NB4 (cell line): Measurements from ENCODE around the gene ACTR3C.

Experiments used
- DNase-seq: peaks from one replicate; pipeline ENCODE4 v3.0.0; 2010; ENCODE audit warnings: low read depth
- H3K4me3 ChIP-seq: one replicate; pipeline ENCODE4 v1.5.1; 2011; ENCODE audit warnings: mild to moderate bottlenecking, low read depth, low read length, moderate library complexity
- CTCF ChIP-seq: IDR thresholded peaks from one replicate; pipeline ENCODE4 v1.5.1; 2012; ENCODE audit warnings: low read depth, low read length
- MAX ChIP-seq: IDR thresholded peaks from 2 replicates; pipeline ENCODE4 v1.6.1; 2011; ENCODE audit warnings: low read depth, low read length
- MYC ChIP-seq: IDR thresholded peaks from 2 replicates; pipeline ENCODE4 v1.6.1; 2011; ENCODE audit warnings: low read depth, low read length
- POLR2A ChIP-seq: IDR thresholded peaks from 2 replicates; pipeline ENCODE4 v1.6.1; 2011; ENCODE audit warnings: mild to moderate bottlenecking; ENCODE audit not compliant: insufficient read length; ENCODE audit errors: extremely low read depth

Gene ACTR3C

GRCh38 chr7:150357771-150358427 lies 34.6 kb upstream of the ACTR3C start:
- peak; percentile 78 for DNase-seq
- H3K4me3 ChIP-seq: peak overlapping the region; percentile 0
- TF ChIP-seq CTCF: no peak
- TF ChIP-seq POLR2A: no peak
- TF ChIP-seq MAX: no peak
- no peak for TF ChIP-seq MYC

- TF ChIP-seq CTCF: no peak
- peak; percentile 84 for TF ChIP-seq MAX
- TF ChIP-seq MYC: peak; percentile 87
- peak overlapping the region; percentile 0 for H3K4me3 ChIP-seq
- DNase-seq: peak; percentile 92
Observed at GRCh38 chr7:150357270-150357669, 33.9 kb upstream of the ACTR3C start.

DNA sequence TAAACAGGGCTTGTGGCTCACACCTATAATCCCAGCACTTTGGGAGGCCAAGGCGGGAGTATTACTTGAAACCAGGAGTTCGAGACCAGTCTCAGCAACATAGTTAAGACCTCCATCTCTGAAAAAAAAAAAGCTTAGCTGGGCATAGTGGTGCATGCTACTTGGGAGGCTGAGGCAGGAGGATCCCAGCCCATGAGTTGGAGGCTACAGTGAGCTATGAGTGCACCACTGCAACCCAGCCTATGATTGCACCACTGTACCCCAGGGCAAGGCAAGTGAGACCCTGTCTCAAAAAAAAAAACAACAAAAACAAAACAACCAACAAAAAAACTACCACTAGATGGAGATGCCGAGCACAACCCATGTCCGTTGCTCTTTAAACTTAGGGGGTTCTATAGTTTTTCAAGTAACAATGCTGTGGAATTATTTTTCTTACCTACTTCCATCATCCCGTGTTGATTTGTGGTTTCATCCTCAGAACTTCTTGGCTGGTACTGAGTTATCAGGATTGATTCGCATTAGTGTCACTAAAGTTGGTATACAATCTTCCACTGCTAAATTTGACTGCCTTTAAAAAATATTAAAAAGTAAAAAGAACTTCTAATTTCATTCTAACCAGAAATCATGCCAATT lies 33.0 kb upstream of the ACTR3C start:
- peak; percentile 77 for DNase-seq
- TF ChIP-seq CTCF (peak; percentile 71), MAX (0 out of 2 replicates have a peak, but pooled peaks have one; percentile 3), POLR2A (no peak)
- no peak overlapping the region for H3K4me3 ChIP-seq

DNA sequence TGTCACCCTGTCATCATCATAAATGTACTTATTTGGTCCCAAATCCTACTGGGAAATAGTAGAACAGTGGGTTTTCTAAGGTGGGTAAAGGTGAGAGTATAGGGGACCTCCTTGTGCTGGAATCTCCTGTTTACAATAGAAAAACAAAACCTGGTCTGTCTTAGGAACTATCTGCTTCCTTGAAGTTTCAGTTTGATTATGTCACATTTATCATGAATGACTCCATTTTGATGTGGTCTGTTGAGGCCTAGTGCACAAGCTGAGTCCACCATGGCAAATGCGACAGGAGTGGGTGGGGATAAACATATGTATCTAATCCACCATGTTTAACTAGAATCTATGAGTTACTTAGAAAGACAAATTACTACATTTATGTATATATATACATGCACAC lies 32.3 kb upstream of the ACTR3C start:
- no peak for TF ChIP-seq MYC
- no peak for TF ChIP-seq CTCF
- TF ChIP-seq POLR2A: no peak
- no peak for TF ChIP-seq MAX
- no peak overlapping the region for H3K4me3 ChIP-seq
- no peak for DNase-seq

DNA sequence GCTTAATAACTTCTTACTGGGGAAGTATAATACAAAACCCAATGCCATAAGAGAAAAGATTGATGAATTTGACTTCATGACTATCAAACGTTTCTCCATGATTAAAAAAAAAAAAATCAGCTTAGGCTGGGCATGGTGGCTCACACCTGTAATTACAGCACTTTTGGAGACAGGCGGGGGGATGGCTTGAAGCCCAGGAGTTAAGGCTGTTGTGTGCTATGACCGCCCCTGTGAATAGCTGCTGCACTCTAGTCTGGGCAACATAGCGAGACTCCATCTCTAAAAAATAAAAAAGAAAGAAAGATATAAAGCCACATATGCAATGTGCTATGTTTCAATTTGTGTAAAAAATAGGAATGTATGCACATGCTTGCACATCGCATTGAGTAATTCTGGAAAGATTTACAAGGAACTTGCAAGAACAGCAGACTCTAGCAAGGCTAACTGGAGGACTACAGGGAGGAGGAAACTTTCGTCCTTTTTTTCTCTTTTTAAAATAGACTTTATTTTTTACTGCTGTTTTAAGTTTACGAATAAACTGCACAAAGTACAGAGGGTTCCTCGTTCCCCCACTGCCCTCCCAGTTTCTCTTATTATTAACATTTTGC lies 28.3 kb upstream of the ACTR3C start:
- H3K4me3 ChIP-seq: no peak overlapping the region
- DNase-seq: no peak
- TF ChIP-seq MAX (no peak), MYC (no peak), POLR2A (no peak), CTCF (no peak)
